DOHH2 (cell line): ENCODE data around the gene LRRC8E.
"Not testable (repeated sequence)": the region's sequence is repeated elsewhere in the genome, so short reads cannot be mapped to it uniquely, and the experiment has no call there.

Experiments
- H3F3A ChIP-seq: fragments of 200-600 bp; sonication (generic), shearing (Covaris generic); 2 replicates; pipeline ENCODE4 v1.6.0; 2016; ENCODE audit warnings: antibody characterized with exemption, mild to moderate bottlenecking; ENCODE audit not compliant: control insufficient read depth, insufficient read depth
- H3K27ac ChIP-seq: fragments of 200-600 bp; sonication (generic); 2 replicates; pipeline ENCODE4 v1.5.1; 2014; ENCODE audit warnings: low read depth, mild to moderate bottlenecking, low read length, moderate library complexity
- H3K27me3 ChIP-seq: fragments of 200-600 bp; sonication (generic); 2 replicates; pipeline ENCODE4 v1.6.1; 2014; ENCODE audit warnings: mild to moderate bottlenecking, low read length, mixed read lengths; ENCODE audit not compliant: control insufficient read depth
- H3K36me3 ChIP-seq: fragments of 200-600 bp; sonication (generic); 2 replicates; pipeline ENCODE4 v1.6.1; 2014; ENCODE audit warnings: mild to moderate bottlenecking, low read length, moderate library complexity, mixed read lengths; ENCODE audit not compliant: control insufficient read depth
- H3K4me1 ChIP-seq: fragments of 200-600 bp; sonication (generic); 2 replicates; pipeline ENCODE4 v1.6.1; 2014; ENCODE audit warnings: mild to moderate bottlenecking, low read length, mixed read lengths; ENCODE audit not compliant: control insufficient read depth
- H3K4me2 ChIP-seq: fragments of 200-600 bp; sonication (generic); 2 replicates; pipeline ENCODE4 v1.6.0; 2014; ENCODE audit warnings: mild to moderate bottlenecking, low read length, moderate library complexity
- H3K4me3 ChIP-seq: fragments of 200-600 bp; sonication (generic); 2 replicates; pipeline ENCODE4 v1.5.1; 2014; ENCODE audit warnings: mild to moderate bottlenecking, low read length, mixed read lengths
- H3K79me2 ChIP-seq: fragments of 200-600 bp; sonication (generic); 2 replicates; pipeline ENCODE4 v1.6.1; 2014; ENCODE audit warnings: mild to moderate bottlenecking, low read length, mixed read lengths; ENCODE audit not compliant: control insufficient read depth
- H3K9me2 ChIP-seq: fragments of 200-600 bp; sonication (generic); replicated peaks from 2 replicates; pipeline ENCODE4 v1.6.1; 2014; ENCODE audit warnings: mild to moderate bottlenecking, low read length, mixed read lengths; ENCODE audit not compliant: control insufficient read depth
- H3K9me3 ChIP-seq: fragments of 200-600 bp; sonication (generic); 2 replicates; pipeline ENCODE4 v1.6.1; 2014; ENCODE audit warnings: antibody characterized with exemption, low read length, mixed read lengths; ENCODE audit not compliant: control insufficient read depth, insufficient read depth
- H4K20me1 ChIP-seq: fragments of 200-600 bp; sonication (generic); 2 replicates; pipeline ENCODE4 v1.6.0; 2014; ENCODE audit warnings: low read depth, mild to moderate bottlenecking, antibody characterized with exemption, low read length, moderate library complexity; ENCODE audit not compliant: control insufficient read depth, insufficient read depth
- CTCF ChIP-seq: fragments of 200-600 bp; sonication (generic); IDR thresholded peaks from one replicate; pipeline ENCODE4 v1.5.1; 2014; ENCODE audit warnings: antibody characterized with exemption, mild to moderate bottlenecking, low read depth, low read length; ENCODE audit not compliant: poor library complexity, severe bottlenecking
- EZH2phosphoT487 ChIP-seq: fragments of 200-600 bp; sonication (generic); IDR thresholded peaks from 2 replicates; pipeline ENCODE4 v1.6.1; 2017; ENCODE audit warnings: borderline replicate concordance, mild to moderate bottlenecking, antibody characterized with exemption, low read length, moderate library complexity, mixed read lengths

The LRRC8E gene

GRCh38 chr19:7917267-7918061 lies 29.2 kb downstream of the LRRC8E start:
- Histone ChIP-seq H3K9me2 (no peaks in the 10 kb centered on the region), H3K27ac (no peak overlapping the region), H3K4me3 (peak overlapping the region; percentile 47), H3K9me3 (no peaks in the 10 kb centered on the region), H3K4me1 (peaks cover 47% of the 10 kb centered on the region), H4K20me1 (peaks cover 4% of the 10 kb centered on the region; the same call in 1 of the 2 replicates), H3K27me3 (peaks cover 41% of the 10 kb centered on the region), H3K79me2 (no peaks in the 10 kb centered on the region), H3F3A (peaks cover 2% of the 10 kb centered on the region; the same call in 1 of the 2 replicates), H3K36me3 (0 out of 2 replicates have a peak, but pooled peaks cover under 1% of the 10 kb centered on the region), H3K4me2 (peak overlapping the region; percentile 58)
- TF ChIP-seq CTCF (peak; percentile 45), EZH2phosphoT487 (no peak)

- not testable (repeated sequence) for H4K20me1 ChIP-seq
These were observed 29.8 kb downstream of the LRRC8E start for GRCh38 chr19:7918062-7918614.

GRCh38 chr19:7918615-7919421 lies 30.5 kb downstream of the LRRC8E start:
- Histone ChIP-seq H3K4me2 (peak overlapping the region; percentile 99), H4K20me1 (peaks cover 4% of the 10 kb centered on the region; the same call in 1 of the 2 replicates), H3K36me3 (0 out of 2 replicates have a peak, but pooled peaks cover 3% of the 10 kb centered on the region), H3K79me2 (no peaks in the 10 kb centered on the region), H3K27me3 (peaks cover 41% of the 10 kb centered on the region), H3F3A (peaks cover 2% of the 10 kb centered on the region; the same call in 1 of the 2 replicates), H3K9me2 (no peaks in the 10 kb centered on the region), H3K4me3 (peak overlapping the region; percentile 92), H3K27ac (no peak overlapping the region), H3K4me1 (peaks cover 47% of the 10 kb centered on the region), H3K9me3 (no peaks in the 10 kb centered on the region)
- no peak for TF ChIP-seq CTCF
- TF ChIP-seq EZH2phosphoT487 = peak; percentile 72; the same call in 1 of the 2 replicates

More at GRCh38 chr19:7918062-7918614, 29.8 kb downstream of the LRRC8E start:
- not testable (repeated sequence) for H3K36me3 ChIP-seq, H3K4me3 ChIP-seq, H3K27ac ChIP-seq, H3K9me2 ChIP-seq, H3K9me3 ChIP-seq, H3K79me2 ChIP-seq, H3F3A ChIP-seq
- peaks cover 41% of the 10 kb centered on the region for H3K27me3 ChIP-seq
- H3K4me2 ChIP-seq = peak overlapping the region; percentile 58; the same call in 1 of the 2 replicates
- peaks cover 47% of the 10 kb centered on the region for H3K4me1 ChIP-seq
